Measurements from ENCODE around the gene RERE. TPM values are rescaled to one million over a fixed set of nuclear protein-coding genes. Genes with fewer than 3 reads are reported as not detected.

The RERE gene
- total RNA-seq, 1 experiment from 2014 or later = 55.2 TPM

DNA sequence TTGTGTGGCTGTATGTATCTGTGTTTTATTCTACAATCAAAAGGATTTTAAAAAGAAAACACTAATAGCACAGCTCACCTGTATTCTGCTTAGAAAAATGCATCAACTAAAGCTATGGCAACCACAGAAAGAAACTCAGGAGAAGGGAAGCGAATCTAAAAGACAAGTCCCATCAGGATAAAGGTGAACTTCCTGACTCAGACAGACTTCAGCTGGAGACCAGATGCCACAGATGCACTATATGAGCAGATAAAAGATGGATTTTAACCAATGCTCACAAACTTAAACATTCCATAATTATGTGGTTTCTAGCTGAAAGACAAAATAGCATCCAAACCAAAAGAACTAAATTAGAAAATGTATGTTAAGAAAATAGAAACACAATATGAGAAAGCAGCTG lies 231.0 kb downstream of the RERE start:
- H3K36me3 ChIP-seq (ENCODE audit: insufficient read depth, low read length) = no peaks in the 10 kb centered on the region
- no peak for DNase-seq
- no peaks in the 10 kb centered on the region for H3K9me3 ChIP-seq (ENCODE audit: low read length)
- no peak overlapping the region for H3K4me3 ChIP-seq (ENCODE audit: low read length)
- no peaks in the 10 kb centered on the region for H3K79me2 ChIP-seq (ENCODE audit: low read length)
- H3K27me3 ChIP-seq (ENCODE audit: low read length) = no peaks in the 10 kb centered on the region
- no peak overlapping the region for H3K9ac ChIP-seq (ENCODE audit: low read length)
- H3K4me2 ChIP-seq (ENCODE audit: low read depth, low read length, poor library complexity, severe bottlenecking) = no peak overlapping the region
- H2AFZ ChIP-seq (ENCODE audit: low read length) = no peak overlapping the region
- H3K4me1 ChIP-seq (ENCODE audit: low read length) = no peaks in the 10 kb centered on the region
- no peak overlapping the region for H3K27ac ChIP-seq (ENCODE audit: low read length)
- H4K20me1 ChIP-seq (ENCODE audit: insufficient read depth, low read depth, low read length) = peaks cover 16% of the 10 kb centered on the region; the same call in 1 of the 2 replicates
- H3K9me2 ChIP-seq (replicated peaks; ENCODE audit: insufficient read depth, low read length) = no peaks in the 10 kb centered on the region

DNA sequence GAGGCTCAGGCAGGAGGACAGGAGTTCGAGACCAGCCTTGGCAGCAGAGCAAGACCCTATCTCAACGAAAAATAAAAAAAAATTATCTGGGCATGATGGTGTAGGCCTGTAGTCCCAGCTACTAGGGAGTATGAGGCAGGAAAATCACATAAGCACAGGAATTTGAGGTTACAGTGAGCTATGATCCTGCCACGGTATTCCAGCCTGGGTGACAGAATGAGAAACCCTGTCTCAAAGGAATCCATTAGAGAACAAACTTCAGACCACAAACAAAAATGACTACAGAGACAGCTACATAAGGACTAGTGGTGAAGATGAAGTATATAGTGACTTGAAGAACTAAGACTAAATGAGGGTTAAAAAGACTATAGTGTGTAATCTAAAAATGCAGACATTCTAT lies 233.1 kb downstream of the RERE start:
- Histone ChIP-seq H3K36me3 (ENCODE audit: insufficient read depth, low read length) (no peaks in the 10 kb centered on the region), H3K27me3 (ENCODE audit: low read length) (no peaks in the 10 kb centered on the region), H3K9ac (ENCODE audit: low read length) (no peak overlapping the region), H4K20me1 (ENCODE audit: insufficient read depth, low read depth, low read length) (peaks cover 12% of the 10 kb centered on the region; the same call in 1 of the 2 replicates), H3K4me1 (ENCODE audit: low read length) (no peaks in the 10 kb centered on the region), H3K4me2 (ENCODE audit: low read depth, low read length, poor library complexity, severe bottlenecking) (no peak overlapping the region), H3K4me3 (ENCODE audit: low read length) (no peak overlapping the region), H3K9me2 (replicated peaks; ENCODE audit: insufficient read depth, low read length) (no peaks in the 10 kb centered on the region), H3K79me2 (ENCODE audit: low read length) (no peaks in the 10 kb centered on the region), H2AFZ (ENCODE audit: low read length) (no peak overlapping the region), H3K27ac (ENCODE audit: low read length) (no peak overlapping the region), H3K9me3 (ENCODE audit: low read length) (no peaks in the 10 kb centered on the region)
- no peak for DNase-seq

DNA sequence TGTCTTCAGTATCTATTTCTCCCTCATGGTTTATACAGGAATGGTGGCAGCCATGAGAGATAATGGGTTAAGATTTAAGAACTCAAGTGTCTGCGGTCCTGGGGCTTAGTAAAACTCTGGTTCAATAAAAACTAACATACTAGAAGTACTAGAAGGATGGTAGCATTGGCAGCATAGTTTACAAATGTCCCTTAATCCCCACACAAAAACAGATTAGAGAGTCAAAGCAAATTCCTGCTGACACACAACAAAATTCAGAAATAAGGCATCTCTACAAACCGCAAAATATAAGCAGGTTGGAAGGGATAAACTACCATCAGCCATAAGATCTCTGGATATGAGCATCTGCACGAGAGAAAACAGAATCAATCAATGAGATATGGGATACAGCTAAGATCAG lies 234.4 kb downstream of the RERE start:
- Histone ChIP-seq H3K36me3 (ENCODE audit: insufficient read depth, low read length) (no peaks in the 10 kb centered on the region), H3K4me1 (ENCODE audit: low read length) (no peaks in the 10 kb centered on the region)

DNA sequence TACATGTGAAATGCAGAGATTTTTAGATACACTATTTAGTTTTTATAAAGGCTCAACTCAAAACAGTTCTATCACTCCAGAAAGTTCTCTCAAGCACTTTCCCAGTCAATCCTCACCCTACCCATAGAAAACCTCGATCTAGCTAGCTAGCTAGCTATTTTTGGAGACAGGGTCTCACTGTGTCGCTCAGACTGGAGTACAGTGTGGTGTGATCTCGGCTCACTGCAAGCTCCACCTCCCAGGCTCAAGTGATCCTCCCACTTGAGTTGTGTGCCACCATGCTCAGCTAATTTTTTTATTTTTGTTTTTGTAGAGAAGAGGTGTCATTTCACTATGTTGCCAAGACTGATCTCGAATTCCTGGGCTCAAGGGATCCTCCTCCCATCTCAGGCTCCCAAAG lies 236.9 kb downstream of the RERE start:
- peaks cover 9% of the 10 kb centered on the region; the same call in 1 of the 2 replicates for H4K20me1 ChIP-seq (ENCODE audit: insufficient read depth, low read depth, low read length)
- no peak overlapping the region for H2AFZ ChIP-seq (ENCODE audit: low read length)
- no peaks in the 10 kb centered on the region for H3K9me3 ChIP-seq (ENCODE audit: low read length)
- H3K36me3 ChIP-seq (ENCODE audit: insufficient read depth, low read length) = no peaks in the 10 kb centered on the region
- H3K4me3 ChIP-seq (ENCODE audit: low read length) = no peak overlapping the region
- DNase-seq = no peak
- H3K9ac ChIP-seq (ENCODE audit: low read length) = no peak overlapping the region
- no peaks in the 10 kb centered on the region for H3K4me1 ChIP-seq (ENCODE audit: low read length)
- no peak overlapping the region for H3K4me2 ChIP-seq (ENCODE audit: low read depth, low read length, poor library complexity, severe bottlenecking)
- no peaks in the 10 kb centered on the region for H3K27me3 ChIP-seq (ENCODE audit: low read length)
- no peaks in the 10 kb centered on the region for H3K9me2 ChIP-seq (replicated peaks; ENCODE audit: insufficient read depth, low read length)
- H3K79me2 ChIP-seq (ENCODE audit: low read length) = no peaks in the 10 kb centered on the region
- H3K27ac ChIP-seq (ENCODE audit: low read length) = no peak overlapping the region

More for the DNA sequence above, 234.4 kb downstream of the RERE start:
- H3K27ac ChIP-seq (ENCODE audit: low read length) = no peak overlapping the region
- H2AFZ ChIP-seq (ENCODE audit: low read length) = no peak overlapping the region
- no peak overlapping the region for H3K4me3 ChIP-seq (ENCODE audit: low read length)
- H3K4me2 ChIP-seq (ENCODE audit: low read depth, low read length, poor library complexity, severe bottlenecking) = no peak overlapping the region
- H4K20me1 ChIP-seq (ENCODE audit: insufficient read depth, low read depth, low read length) = peaks cover 16% of the 10 kb centered on the region; the same call in 1 of the 2 replicates
- H3K9ac ChIP-seq (ENCODE audit: low read length) = no peak overlapping the region
- no peaks in the 10 kb centered on the region for H3K9me3 ChIP-seq (ENCODE audit: low read length)
- no peak for DNase-seq
- no peaks in the 10 kb centered on the region for H3K27me3 ChIP-seq (ENCODE audit: low read length)
- no peaks in the 10 kb centered on the region for H3K79me2 ChIP-seq (ENCODE audit: low read length)
- no peaks in the 10 kb centered on the region for H3K9me2 ChIP-seq (replicated peaks; ENCODE audit: insufficient read depth, low read length)

DNA sequence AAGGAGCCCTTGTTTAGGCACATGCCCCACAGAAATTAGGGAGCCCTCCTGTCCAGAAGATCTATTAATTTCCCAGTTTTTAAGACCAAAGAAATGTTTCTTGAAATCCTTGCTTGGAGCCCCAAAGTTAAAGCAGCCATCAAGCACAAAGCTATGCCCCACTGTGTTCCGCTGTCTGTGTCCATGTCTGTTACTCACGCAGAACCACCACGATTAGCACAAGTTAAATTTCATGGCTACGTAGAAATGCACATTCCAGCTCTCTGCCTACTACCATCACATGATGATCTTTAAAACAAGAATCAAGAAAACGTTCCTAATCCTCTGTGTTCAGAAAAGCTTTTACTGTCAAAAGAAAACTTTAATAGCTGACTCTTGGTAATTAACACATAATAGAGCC lies 238.5 kb downstream of the RERE start:
- no peak overlapping the region for H3K4me3 ChIP-seq (ENCODE audit: low read length)
- H3K4me2 ChIP-seq (ENCODE audit: low read depth, low read length, poor library complexity, severe bottlenecking) = no peak overlapping the region
- DNase-seq = no peak
- peaks cover 9% of the 10 kb centered on the region; the same call in 1 of the 2 replicates for H4K20me1 ChIP-seq (ENCODE audit: insufficient read depth, low read depth, low read length)
- H3K79me2 ChIP-seq (ENCODE audit: low read length) = no peaks in the 10 kb centered on the region
- H3K9me2 ChIP-seq (replicated peaks; ENCODE audit: insufficient read depth, low read length) = no peaks in the 10 kb centered on the region
- H3K4me1 ChIP-seq (ENCODE audit: low read length) = no peaks in the 10 kb centered on the region
- no peak overlapping the region for H3K27ac ChIP-seq (ENCODE audit: low read length)
- no peak overlapping the region for H2AFZ ChIP-seq (ENCODE audit: low read length)
- no peaks in the 10 kb centered on the region for H3K9me3 ChIP-seq (ENCODE audit: low read length)
- H3K9ac ChIP-seq (ENCODE audit: low read length) = no peak overlapping the region
- H3K36me3 ChIP-seq (ENCODE audit: insufficient read depth, low read length) = no peaks in the 10 kb centered on the region
- H3K27me3 ChIP-seq (ENCODE audit: low read length) = no peaks in the 10 kb centered on the region

DNA sequence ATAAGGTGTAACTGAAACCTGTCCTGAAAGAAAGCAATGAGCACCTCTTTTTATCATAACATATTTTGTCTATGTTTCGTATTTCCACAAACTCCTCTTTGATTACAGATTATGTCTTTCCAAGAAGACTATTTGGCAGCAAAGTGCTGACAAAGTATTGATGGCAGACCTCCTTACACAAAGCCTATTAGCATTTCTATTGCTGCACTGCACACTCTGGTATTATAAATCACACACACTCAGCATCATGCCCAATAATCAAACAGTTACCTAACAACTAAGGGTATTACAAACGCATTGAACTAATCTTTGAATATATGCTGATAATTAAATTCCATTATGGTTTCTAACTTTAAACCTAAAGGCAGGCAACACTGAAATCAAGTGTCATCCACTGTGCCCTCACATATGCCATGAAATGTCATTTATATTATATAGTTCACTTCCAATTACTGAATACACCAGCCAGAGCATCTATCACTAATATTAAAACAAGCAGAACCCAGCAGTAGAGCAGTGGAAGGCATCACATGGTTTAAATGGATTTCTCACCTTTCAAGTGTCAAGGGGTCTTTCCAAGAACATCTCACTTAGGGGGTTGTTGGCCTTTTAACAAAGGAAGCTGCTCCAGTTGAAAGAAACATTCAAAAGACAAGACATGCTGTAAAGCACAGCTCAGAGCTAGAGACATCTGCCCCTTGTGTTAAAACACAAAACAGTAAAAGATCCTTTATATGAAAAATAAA lies 239.1 kb downstream of the RERE start:
- Histone ChIP-seq H4K20me1 (ENCODE audit: insufficient read depth, low read depth, low read length) (peaks cover 8% of the 10 kb centered on the region; the same call in 1 of the 2 replicates), H3K79me2 (ENCODE audit: low read length) (no peaks in the 10 kb centered on the region)

DNA sequence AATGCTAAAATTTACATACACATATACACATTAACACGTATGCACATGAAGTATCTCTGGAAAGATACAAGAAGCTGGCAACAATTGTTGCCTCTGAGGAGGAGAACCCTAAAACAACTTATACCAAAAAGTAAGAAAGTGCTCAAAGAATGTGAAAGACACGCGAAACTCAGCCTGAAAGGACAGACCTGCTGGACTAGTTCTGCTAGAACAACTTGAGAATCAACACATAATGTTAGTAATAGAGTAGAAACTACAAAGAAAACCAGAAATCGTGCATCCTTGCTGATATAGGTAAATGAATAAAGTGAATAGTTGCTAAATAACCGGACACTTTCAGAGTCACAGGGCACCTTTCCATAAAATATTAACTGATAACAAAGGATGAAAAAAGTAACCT lies 242.5 kb downstream of the RERE start:
- Histone ChIP-seq H2AFZ (ENCODE audit: low read length) (no peak overlapping the region), H3K27ac (ENCODE audit: low read length) (no peak overlapping the region), H3K9me2 (replicated peaks; ENCODE audit: insufficient read depth, low read length) (no peaks in the 10 kb centered on the region), H3K27me3 (ENCODE audit: low read length) (no peaks in the 10 kb centered on the region), H3K9me3 (ENCODE audit: low read length) (no peaks in the 10 kb centered on the region), H3K79me2 (ENCODE audit: low read length) (no peaks in the 10 kb centered on the region), H3K36me3 (ENCODE audit: insufficient read depth, low read length) (no peaks in the 10 kb centered on the region), H4K20me1 (ENCODE audit: insufficient read depth, low read depth, low read length) (peaks cover 10% of the 10 kb centered on the region), H3K4me3 (ENCODE audit: low read length) (no peak overlapping the region), H3K4me1 (ENCODE audit: low read length) (no peaks in the 10 kb centered on the region), H3K9ac (ENCODE audit: low read length) (no peak overlapping the region), H3K4me2 (ENCODE audit: low read depth, low read length, poor library complexity, severe bottlenecking) (no peak overlapping the region)
- DNase-seq = no peak

More for the DNA sequence above, 239.1 kb downstream of the RERE start:
- Histone ChIP-seq H3K4me3 (ENCODE audit: low read length) (no peak overlapping the region), H3K4me1 (ENCODE audit: low read length) (no peaks in the 10 kb centered on the region), H3K27me3 (ENCODE audit: low read length) (no peaks in the 10 kb centered on the region), H3K27ac (ENCODE audit: low read length) (no peak overlapping the region), H3K4me2 (ENCODE audit: low read depth, low read length, poor library complexity, severe bottlenecking) (no peak overlapping the region), H3K9me2 (replicated peaks; ENCODE audit: insufficient read depth, low read length) (no peaks in the 10 kb centered on the region), H3K9ac (ENCODE audit: low read length) (no peak overlapping the region), H2AFZ (ENCODE audit: low read length) (no peak overlapping the region), H3K9me3 (ENCODE audit: low read length) (no peaks in the 10 kb centered on the region), H3K36me3 (ENCODE audit: insufficient read depth, low read length) (no peaks in the 10 kb centered on the region)
- no peak for DNase-seq

DNA sequence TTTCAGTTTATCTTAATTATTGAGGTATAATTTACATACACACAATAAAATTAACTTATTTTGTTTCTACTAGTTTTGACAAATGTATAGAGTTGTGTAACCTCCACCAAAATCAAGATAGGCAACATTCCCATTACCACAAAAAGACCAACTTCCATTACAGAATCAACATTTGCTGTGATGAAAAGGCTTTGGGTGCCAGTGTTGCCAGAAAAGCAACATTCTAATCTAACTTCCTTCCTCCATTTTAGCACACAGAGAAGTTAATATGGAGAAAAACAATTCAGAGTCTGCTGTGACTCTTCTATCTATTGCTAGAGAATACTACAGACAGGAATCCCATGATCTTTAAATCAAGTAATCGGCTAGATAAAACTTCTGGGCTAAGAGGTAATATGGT lies 245.3 kb downstream of the RERE start:
- Histone ChIP-seq H3K9me2 (replicated peaks; ENCODE audit: insufficient read depth, low read length) (no peaks in the 10 kb centered on the region), H3K36me3 (ENCODE audit: insufficient read depth, low read length) (no peaks in the 10 kb centered on the region), H3K9me3 (ENCODE audit: low read length) (no peaks in the 10 kb centered on the region), H4K20me1 (ENCODE audit: insufficient read depth, low read depth, low read length) (peaks cover 18% of the 10 kb centered on the region), H3K27ac (ENCODE audit: low read length) (no peak overlapping the region), H3K4me1 (ENCODE audit: low read length) (no peaks in the 10 kb centered on the region), H3K4me2 (ENCODE audit: low read depth, low read length, poor library complexity, severe bottlenecking) (no peak overlapping the region), H3K79me2 (ENCODE audit: low read length) (no peaks in the 10 kb centered on the region), H3K4me3 (ENCODE audit: low read length) (no peak overlapping the region), H3K27me3 (ENCODE audit: low read length) (no peaks in the 10 kb centered on the region), H2AFZ (ENCODE audit: low read length) (no peak overlapping the region), H3K9ac (ENCODE audit: low read length) (no peak overlapping the region)
- DNase-seq = no peak

Data from Karpas-422 (cell line).